ENCODE results near the gene BABAM2. TPM values are rescaled to one million over a fixed set of nuclear protein-coding genes. Genes with fewer than 3 reads are reported as not detected.

BABAM2 gene
- total RNA-seq, 2 experiments from 2014 or later, result 19.7 to 33.2 TPM

- TF ChIP-seq EZH2phosphoT487 (IDR thresholded peaks at IDR 0.05; ENCODE audit: borderline replicate concordance, low read depth, low read length), result no peak
- TF ChIP-seq, protein P1, sequence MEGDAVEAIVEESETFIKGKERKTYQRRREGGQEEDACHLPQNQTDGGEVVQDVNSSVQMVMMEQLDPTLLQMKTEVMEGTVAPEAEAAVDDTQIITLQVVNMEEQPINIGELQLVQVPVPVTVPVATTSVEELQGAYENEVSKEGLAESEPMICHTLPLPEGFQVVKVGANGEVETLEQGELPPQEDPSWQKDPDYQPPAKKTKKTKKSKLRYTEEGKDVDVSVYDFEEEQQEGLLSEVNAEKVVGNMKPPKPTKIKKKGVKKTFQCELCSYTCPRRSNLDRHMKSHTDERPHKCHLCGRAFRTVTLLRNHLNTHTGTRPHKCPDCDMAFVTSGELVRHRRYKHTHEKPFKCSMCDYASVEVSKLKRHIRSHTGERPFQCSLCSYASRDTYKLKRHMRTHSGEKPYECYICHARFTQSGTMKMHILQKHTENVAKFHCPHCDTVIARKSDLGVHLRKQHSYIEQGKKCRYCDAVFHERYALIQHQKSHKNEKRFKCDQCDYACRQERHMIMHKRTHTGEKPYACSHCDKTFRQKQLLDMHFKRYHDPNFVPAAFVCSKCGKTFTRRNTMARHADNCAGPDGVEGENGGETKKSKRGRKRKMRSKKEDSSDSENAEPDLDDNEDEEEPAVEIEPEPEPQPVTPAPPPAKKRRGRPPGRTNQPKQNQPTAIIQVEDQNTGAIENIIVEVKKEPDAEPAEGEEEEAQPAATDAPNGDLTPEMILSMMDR (conservative IDR thresholded peaks at IDR 0.05; ENCODE audit: low read length), result no peak
- Histone ChIP-seq H3K4me3 (ENCODE audit: low read depth, low read length, poor library complexity, severe bottlenecking) (no peak overlapping the region), H3K79me2 (ENCODE audit: insufficient read depth, low read depth, low read length) (no peaks in the 10 kb centered on the region), H4K20me1 (ENCODE audit: insufficient read depth, low read length) (no peaks in the 10 kb centered on the region), H3K27ac (ENCODE audit: low read depth, low read length, poor library complexity, severe bottlenecking) (no peak overlapping the region), H3K9me2 (ENCODE audit: insufficient read depth, low read length) (no peaks in the 10 kb centered on the region), H2AFZ (ENCODE audit: low read length) (no peak overlapping the region), H3K9me3 (ENCODE audit: low read length) (no peaks in the 10 kb centered on the region), H3K4me2 (ENCODE audit: low read length) (no peak overlapping the region), H3K4me1 (ENCODE audit: insufficient read depth, low read length, poor library complexity, severe bottlenecking) (no peaks in the 10 kb centered on the region), H3K36me3 (ENCODE audit: insufficient read depth, low read length) (no peaks in the 10 kb centered on the region)
- no TSS peak for BruUV-seq (replicated peaks)
- ChIA-PET POLR2A (no interaction called here), CTCF (ENCODE audit: unreplicated experiment) (interaction anchor here (0.6 kb wide), 1 partner anchor 12 kb away, joined by 3 read pairs; no protein-coding TSS in a partner anchor)
- DNase-seq (ENCODE audit: low spot score), result no peak
- intact Hi-C loops (cut with micrococcal nuclease; ENCODE audit: unreplicated experiment), result no loop called here
Observed at GRCh38 chr2:28135324-28135723, 244.8 kb downstream of the BABAM2 start.

GRCh38 chr2:28135799-28136198 is 245.3 kb downstream of the BABAM2 start:
- H4K20me1 ChIP-seq (ENCODE audit: insufficient read depth, low read length), result no peaks in the 10 kb centered on the region
- no peak overlapping the region for H2AFZ ChIP-seq (ENCODE audit: low read length)
- no peak overlapping the region for H3K27ac ChIP-seq (ENCODE audit: low read depth, low read length, poor library complexity, severe bottlenecking)
- H3K36me3 ChIP-seq (ENCODE audit: insufficient read depth, low read length), result no peaks in the 10 kb centered on the region
- H3K4me2 ChIP-seq (ENCODE audit: low read length), result no peak overlapping the region
- H3K9me2 ChIP-seq (ENCODE audit: insufficient read depth, low read length), result no peaks in the 10 kb centered on the region
- no peak for TF ChIP-seq EZH2phosphoT487 (IDR thresholded peaks at IDR 0.05; ENCODE audit: borderline replicate concordance, low read depth, low read length)
- TF ChIP-seq, protein P1 (conservative IDR thresholded peaks at IDR 0.05; ENCODE audit: low read length), result no peak
- no peaks in the 10 kb centered on the region for H3K9me3 ChIP-seq (ENCODE audit: low read length)
- BruUV-seq (replicated peaks), result no TSS peak
- ChIA-PET CTCF (ENCODE audit: unreplicated experiment) (no interaction called here), POLR2A (no interaction called here)
- no peak overlapping the region for H3K4me3 ChIP-seq (ENCODE audit: low read depth, low read length, poor library complexity, severe bottlenecking)
- H3K79me2 ChIP-seq (ENCODE audit: insufficient read depth, low read depth, low read length), result no peaks in the 10 kb centered on the region
- no peaks in the 10 kb centered on the region for H3K4me1 ChIP-seq (ENCODE audit: insufficient read depth, low read length, poor library complexity, severe bottlenecking)
- no peak for DNase-seq (ENCODE audit: low spot score)
- intact Hi-C loops (cut with micrococcal nuclease; ENCODE audit: unreplicated experiment), result no loop called here

- ChIA-PET POLR2A (no interaction called here), CTCF (ENCODE audit: unreplicated experiment) (no interaction called here)
- Histone ChIP-seq H3K79me2 (ENCODE audit: insufficient read depth, low read depth, low read length) (no peaks in the 10 kb centered on the region), H3K4me2 (ENCODE audit: low read length) (no peak overlapping the region), H3K27ac (ENCODE audit: low read depth, low read length, poor library complexity, severe bottlenecking) (no peak overlapping the region), H3K4me3 (ENCODE audit: low read depth, low read length, poor library complexity, severe bottlenecking) (no peak overlapping the region), H3K9me3 (ENCODE audit: low read length) (no peaks in the 10 kb centered on the region), H3K36me3 (ENCODE audit: insufficient read depth, low read length) (no peaks in the 10 kb centered on the region), H3K4me1 (ENCODE audit: insufficient read depth, low read length, poor library complexity, severe bottlenecking) (no peaks in the 10 kb centered on the region), H4K20me1 (ENCODE audit: insufficient read depth, low read length) (no peaks in the 10 kb centered on the region), H3K9me2 (ENCODE audit: insufficient read depth, low read length) (no peaks in the 10 kb centered on the region), H2AFZ (ENCODE audit: low read length) (no peak overlapping the region)
- intact Hi-C loops (cut with micrococcal nuclease; ENCODE audit: unreplicated experiment), result no loop called here
- no peak for DNase-seq (ENCODE audit: low spot score)
- TF ChIP-seq, protein P1 (conservative IDR thresholded peaks at IDR 0.05; ENCODE audit: low read length), result no peak
- no peak for TF ChIP-seq EZH2phosphoT487 (IDR thresholded peaks at IDR 0.05; ENCODE audit: borderline replicate concordance, low read depth, low read length)
- no TSS peak for BruUV-seq (replicated peaks)
Observed at GRCh38 chr2:28136556-28136955, 246.0 kb downstream of the BABAM2 start.
